ENCODE data around the gene PPP2R2B. TPM values are rescaled to one million over a fixed set of nuclear protein-coding genes. Genes with fewer than 3 reads are reported as not detected.
A peak's percentile ranks its signal among the peaks of the same experiment; 100 is the strongest.
"Not testable (repeated sequence)": the region's sequence is repeated elsewhere in the genome, so short reads cannot be mapped to it uniquely, and the experiment has no call there.

PPP2R2B gene
- total RNA-seq, 1 donor from 2014 or later: 0.25 TPM

DNA sequence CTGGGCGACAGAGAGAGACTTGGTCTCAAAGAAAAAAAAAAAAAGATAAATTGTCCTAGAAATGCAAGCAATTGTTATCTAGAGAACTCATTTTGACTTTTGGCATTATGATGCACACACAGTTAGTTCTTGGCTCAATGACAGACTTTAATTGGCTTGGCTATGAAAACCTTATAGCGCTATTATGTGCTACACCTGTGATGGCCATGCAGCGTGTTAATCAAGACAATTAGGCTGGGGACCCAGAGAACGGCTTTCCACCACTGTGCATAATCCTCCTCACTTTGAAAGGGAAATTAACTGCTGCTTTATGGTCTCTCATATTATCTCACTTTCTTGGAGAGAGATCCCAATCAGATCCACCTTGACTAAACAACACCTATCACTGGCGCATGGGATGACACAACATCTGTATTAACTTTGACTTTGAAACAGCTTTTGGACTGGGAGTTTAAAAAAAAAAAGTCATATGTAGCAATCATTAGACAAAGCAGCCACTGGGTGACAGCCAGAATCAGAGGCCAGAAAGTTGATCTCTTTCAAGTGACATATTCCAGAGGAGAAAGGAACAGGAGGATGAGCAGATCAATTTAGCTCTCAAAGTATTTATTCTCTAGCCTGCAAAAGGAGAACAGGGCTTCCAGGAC lies 132.5 kb downstream of the PPP2R2B start:
- DNase-seq (ENCODE audit: low read depth): no peak

DNA sequence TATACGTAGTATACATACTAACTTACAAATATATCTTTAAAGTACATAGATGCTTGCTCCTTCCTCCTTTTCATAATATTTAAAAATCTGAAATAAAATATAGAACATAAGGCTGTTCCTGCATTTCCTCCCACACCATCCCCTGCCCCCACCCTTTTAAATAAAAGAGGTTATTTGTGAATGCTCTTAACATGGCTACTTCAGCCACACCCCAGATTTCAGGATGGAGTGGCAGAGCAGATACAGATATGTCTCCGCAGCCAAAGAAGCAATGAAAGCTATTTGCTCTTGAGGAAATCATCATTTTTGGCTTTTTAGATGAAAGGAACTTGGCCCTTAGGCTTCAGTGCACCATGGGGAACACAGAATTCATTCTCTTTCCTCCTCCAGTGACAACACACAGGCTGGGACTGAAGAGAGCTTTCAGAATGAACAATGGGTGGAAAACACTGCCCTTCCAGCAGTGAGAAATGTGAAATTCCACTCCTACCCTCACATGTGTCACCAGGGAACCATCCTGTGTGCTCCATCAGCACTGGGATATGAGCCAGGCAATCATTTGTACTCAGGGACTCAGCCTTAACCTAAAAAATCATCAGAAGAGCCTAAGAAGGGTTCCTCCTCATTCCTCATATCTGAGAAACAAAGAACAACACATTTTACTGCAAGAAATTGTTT lies 134.3 kb downstream of the PPP2R2B start:
- peak; percentile 27 for DNase-seq (ENCODE audit: low read depth)

DNA sequence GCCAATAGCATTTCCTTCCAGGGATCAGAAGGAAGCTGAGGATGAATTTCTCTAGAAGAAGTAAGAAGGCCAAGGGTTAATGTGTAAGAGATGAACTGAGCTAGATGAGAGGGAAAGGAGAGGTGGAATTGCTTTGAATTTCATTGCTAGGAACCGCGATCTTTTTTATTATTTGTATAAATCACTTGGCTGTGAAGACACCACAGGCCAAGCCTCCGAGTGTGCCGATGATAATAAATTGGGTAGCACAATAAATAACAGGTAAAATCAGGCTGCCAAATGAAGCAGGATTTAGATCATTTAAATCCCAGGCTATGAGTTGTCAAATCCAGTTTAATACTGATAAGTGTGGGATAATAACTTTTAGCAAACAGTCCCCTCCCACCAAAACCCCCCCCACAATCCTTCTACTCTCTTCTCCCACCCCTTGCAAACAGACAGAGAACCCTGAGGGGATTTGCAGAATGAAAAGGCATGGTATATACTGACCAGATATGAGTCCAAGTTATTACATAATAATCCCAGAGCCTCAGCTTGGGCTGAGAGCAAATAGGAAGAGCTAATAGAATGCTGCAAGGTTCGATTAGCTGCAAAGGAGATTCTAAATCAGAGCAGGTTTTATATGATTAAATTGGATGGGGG lies 143.5 kb downstream of the PPP2R2B start:
- no peak for DNase-seq (ENCODE audit: low read depth)

DNA sequence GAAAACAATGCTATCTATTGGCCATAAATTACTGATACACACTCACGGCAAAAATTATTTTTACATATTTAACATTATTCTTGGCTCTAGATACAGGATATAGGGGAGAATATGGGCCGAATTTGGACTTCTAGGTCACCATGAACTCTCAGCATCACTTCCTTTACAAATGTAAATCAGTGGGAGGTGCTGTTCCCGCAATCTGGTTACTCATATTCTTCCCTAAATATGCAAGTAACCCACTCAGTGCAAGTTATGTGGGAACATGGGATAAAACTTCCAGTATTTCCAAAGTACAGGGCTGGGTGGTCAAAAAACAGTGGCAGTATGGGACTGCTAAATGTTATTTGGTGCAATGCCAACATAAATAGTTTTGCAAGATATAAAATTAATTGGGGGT lies 145.6 kb downstream of the PPP2R2B start:
- DNase-seq (ENCODE audit: low read depth): peak; percentile 15

DNA sequence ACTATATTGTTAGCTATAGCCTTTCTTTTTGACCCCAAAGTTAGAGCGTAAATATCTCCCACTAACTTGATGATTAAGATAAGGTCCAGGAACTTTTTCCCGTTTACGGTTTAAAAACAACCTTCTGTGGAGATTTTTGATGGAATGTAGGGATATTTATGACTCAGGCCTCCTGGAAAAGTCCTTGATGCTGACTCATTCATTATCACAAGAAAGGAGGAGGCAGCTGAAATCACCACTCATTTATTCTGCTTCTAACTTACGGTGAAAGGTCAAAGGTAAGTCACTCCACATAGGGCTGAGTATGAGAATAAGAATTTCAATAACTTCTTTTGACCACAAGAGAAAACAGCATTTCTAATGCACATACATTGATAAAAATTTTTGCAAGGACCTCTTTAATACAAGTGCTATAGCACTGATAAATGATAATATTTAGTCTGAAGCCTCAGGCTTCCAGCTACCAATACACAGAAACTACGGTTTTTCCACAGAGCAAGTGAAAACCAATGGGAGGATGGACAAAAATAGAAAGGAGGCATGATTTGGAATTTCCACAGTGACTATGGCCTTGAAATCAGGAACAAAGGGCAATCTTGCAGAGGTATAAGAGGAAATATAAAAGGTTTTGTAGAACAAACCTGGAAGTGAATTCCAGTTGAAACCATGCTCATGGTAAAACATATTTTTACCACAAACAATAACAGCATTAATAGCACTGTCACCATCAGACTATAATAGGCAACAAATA lies 146.5 kb downstream of the PPP2R2B start:
- peak; percentile 98 for DNase-seq (ENCODE audit: low read depth)

DNA sequence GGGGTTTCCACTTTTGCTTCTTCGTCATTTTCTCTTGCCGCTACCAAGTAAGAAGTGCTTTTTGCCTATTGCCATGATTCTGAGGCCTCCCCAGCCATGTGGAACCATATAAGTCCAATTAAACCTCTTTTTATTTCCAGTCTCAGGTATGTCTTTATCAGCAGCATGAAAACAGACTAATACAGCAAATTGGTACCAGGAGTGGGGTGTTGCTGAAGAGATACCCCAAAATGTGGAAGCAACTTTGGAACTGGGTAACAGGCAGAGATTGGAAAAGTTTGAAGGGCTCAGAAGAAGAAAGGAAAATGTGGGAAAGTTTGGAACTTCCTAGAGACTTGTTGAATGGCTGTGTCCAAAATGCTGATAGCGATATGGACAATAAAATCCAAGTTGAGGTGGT lies 149.8 kb downstream of the PPP2R2B start:
- DNase-seq (ENCODE audit: low read depth): not testable (repeated sequence)

DNA sequence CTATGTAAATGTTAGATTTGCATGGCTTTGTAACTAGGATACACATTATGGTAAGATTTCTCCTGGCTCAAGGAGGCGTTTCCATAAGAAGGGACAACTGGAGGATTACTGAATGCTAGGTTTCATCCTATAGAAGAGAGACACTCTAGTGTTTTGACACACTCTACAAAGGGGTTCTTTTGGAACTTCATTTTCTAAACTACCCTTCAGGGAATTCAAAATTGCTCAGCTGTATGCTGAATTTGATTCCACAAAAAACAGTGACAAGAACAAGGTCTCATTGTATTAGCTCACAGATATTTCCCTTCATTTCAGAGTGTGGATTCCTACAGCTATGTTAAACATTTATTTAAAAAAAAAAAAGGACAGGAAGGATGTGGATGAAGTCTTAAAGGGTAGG lies 151.7 kb downstream of the PPP2R2B start:
- DNase-seq (ENCODE audit: low read depth): no peak

DNA sequence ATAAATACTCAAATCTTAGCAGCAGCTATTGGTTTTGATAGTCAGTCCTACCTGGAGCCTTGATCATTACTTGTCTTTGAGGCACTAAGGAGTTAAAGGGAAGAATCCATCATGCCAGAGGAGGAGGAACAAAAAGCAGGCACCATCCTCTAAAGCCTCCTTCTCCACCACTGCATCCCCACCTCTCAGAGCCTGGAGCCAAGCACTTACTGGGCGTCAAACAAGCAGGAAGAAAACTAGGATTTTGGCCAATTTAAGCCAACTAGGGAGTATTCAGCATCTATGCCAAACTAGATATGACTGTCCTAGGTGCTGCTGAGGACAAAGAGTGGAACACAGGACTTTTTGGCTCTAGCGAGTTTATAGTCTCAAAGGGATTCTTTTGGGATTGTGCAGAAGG lies 152.5 kb downstream of the PPP2R2B start:
- DNase-seq (ENCODE audit: low read depth): no peak

DNA sequence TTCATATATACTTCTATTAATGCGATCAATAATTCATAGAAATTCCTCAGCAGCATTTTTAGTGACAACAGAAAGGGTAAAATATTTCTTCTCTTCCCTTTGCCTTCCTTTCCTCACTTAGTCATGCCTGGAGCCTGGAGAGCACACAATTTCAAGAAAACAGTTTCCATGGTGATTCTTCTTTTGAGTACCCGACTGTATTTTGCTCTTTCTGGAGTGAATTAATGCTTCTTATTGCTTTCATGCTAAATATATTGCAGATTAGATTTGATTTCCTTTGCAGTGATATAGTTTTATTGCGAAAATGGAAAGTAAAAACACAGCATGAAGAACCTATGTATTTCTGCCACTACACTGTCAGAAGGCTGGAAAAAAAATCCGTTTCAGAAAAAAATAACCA lies 153.5 kb downstream of the PPP2R2B start:
- no peak for DNase-seq (ENCODE audit: low read depth)

DNA sequence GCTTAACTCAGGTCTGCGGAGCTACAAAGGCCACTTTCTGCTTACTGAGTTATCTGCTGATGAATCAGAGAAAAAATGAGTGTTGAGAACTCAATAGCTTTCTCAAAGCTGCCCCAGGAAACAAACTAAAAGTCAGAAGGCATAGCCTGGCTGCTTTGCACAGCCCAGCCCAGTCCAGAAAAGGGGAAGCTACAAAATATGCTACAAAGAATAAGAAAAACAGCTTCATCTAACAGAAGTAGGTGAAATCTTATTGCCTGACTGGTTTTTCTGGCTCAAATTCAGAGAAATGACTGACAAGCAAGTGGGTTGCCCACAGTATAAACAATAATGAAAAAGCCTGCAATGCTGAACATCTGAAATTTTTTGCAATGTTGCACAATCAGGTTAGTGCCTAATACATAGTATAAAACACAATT lies 156.2 kb downstream of the PPP2R2B start:
- peak; percentile 32 for DNase-seq (ENCODE audit: low read depth)

DNA sequence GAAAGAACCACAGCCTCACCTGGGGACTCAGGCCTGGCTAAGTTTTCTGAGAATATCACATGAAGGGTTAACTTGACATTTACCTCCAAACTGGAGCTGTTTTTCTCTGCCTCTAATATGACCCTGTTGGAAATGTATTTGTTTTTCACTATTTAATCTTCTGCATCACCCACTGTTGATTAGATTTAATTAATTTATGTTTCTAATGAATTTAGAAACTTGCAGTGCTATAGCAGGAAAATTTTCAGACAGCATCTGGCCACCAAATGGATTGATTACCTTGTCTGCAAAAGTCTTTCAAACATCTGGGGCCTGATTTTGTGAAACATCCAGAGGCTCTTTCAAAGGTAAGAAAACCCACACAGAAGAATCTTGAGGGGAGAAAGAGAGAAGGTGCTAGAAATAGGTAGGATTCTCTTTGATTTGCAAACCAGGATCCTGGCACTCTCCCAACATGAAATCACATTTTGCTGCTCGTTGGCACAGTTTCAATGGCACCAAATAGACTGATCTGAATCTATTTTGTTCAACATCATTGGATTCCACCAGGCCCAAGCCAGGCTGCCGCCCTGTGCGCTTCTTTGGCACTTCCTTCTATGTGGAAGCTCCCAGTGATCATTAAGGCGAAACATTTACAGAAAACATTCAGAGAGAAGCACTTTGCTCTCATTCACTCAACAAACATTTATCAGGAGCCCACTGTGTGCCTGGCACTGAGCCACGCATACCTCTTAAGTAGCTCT lies 157.3 kb downstream of the PPP2R2B start:
- DNase-seq (ENCODE audit: low read depth): peak; percentile 15

DNA sequence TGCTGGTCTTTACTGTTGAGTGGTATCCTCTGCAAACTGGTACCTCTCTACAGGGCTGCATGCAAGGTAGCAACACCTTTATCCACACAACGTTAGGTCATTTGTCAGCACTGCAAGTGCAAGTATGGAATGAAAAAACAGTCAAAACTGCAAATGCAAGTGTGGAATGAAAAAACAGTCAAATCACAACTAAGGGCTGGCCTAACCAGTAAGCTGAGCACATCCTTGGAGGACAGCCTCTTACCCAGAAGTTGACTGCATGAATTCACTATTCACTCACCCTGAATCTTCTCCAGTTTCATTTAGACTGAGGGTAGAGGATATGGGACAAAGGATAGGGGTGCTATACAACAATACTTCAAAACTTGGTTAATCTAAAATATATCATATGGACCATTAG lies 158.4 kb downstream of the PPP2R2B start:
- no peak for DNase-seq (ENCODE audit: low read depth)

DNA sequence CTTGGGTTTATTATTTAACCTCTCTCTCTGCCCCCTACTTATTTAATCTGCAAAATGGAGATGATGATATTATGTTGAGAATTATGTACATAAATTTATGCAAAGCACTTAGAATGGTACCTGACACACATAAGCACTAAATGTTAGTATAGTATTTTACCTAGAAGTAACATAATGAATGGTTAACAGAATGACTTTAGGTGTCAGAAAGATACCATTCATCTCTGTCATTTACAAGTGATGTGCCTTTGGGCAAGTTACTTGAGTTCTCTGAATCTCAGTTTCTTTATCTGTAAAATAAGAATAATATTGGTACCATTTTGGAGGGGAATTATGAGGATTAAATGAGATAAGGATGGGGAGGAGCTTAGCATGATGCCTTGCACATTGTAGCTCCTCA lies 159.4 kb downstream of the PPP2R2B start:
- DNase-seq (ENCODE audit: low read depth): no peak

DNA sequence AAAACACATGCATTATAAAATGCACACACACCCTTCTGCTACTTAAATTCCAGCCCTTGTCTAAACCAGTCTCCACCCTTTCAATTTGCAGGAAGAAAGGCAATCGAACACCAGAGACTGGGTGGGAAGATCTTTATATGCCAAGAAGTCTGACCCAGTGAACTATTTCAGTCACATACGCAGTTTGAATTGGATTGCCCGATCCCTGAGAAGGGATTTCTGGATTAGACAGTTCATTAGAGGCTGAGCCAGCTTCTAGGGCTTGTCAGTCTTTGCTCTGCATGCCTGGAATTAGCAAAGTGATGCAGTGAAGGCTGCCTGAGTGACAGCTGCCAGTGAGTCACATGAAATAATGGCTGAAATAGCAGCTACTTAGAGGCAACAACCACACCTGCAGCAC lies 159.9 kb downstream of the PPP2R2B start:
- no peak for DNase-seq (ENCODE audit: low read depth)

DNA sequence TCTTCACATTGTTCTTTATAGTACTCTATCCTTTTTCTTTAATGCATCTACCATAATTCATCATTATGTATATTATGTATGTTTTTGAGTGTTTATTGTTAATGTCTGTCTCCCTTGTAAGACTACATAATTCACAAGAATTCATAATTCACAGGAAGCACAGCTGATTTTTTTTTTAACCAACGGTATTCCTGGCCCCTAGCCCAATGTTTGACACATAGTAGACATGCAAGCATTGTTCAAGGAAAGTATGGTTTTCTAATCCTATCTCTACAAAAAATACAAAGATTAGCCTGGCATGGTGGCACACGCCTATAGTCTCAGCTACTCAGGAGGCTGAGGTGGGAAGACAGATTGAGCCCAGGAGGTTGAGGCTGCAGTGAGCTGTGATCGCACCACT lies 160.6 kb downstream of the PPP2R2B start:
- DNase-seq (ENCODE audit: low read depth): no peak

DNA sequence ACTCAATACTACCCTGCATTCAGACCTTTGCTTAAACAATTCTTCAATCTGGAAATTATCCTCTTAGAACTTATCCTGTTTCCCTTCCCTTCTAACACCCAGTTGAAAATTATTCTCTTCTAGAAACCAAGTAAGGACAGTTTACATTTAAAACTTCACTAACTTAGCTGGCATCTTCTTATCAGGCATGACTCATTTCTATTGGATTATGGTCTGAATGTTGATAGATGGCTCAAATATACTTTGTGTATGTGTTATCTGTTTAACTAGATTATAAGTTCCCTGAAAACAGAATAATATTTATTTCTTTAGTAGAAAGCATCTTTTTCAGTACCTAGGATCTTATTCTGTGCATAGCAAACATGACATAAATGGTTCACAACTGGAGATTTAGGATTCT lies 161.9 kb downstream of the PPP2R2B start:
- DNase-seq (ENCODE audit: low read depth): no peak

DNA sequence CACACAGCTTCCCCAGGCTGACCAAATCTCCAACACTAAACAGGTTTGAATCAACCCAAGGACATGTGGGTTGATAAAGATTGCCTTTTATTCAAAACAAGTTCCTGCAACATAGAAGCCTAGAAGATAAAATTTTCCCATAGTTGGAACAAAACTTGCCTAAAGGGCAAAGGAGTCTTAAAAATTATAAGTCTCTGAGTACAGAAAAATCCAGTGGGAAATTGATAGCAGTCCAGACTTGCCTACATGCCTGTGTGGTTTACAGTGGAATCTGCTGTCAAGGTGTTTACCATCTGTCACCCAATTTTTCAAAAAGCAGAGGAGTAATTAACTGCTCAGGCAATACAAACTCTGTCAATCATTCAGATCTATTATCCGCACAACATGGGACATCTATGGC lies 168.2 kb downstream of the PPP2R2B start:
- no peak for DNase-seq (ENCODE audit: low read depth)

DNA sequence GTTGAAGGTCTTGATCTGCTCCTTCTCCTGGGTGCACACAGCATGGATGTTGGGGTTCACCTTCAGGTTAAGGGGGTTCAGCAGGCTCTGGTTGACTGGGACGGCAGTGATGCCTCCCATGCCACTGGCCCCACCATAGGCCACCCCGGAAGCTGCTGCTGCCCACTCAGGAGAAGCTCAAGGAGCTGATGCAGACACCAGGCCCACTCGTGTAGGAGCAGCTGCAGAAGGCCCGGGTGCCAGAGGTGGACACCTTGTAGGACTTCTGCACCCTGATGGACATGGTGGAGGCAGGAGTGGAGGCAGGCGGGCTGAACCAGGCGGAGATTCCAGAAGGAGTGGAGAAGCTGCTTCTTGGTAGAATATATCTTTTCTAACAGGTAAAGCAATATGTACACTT lies 171.2 kb downstream of the PPP2R2B start:
- no peak for DNase-seq (ENCODE audit: low read depth)

DNA sequence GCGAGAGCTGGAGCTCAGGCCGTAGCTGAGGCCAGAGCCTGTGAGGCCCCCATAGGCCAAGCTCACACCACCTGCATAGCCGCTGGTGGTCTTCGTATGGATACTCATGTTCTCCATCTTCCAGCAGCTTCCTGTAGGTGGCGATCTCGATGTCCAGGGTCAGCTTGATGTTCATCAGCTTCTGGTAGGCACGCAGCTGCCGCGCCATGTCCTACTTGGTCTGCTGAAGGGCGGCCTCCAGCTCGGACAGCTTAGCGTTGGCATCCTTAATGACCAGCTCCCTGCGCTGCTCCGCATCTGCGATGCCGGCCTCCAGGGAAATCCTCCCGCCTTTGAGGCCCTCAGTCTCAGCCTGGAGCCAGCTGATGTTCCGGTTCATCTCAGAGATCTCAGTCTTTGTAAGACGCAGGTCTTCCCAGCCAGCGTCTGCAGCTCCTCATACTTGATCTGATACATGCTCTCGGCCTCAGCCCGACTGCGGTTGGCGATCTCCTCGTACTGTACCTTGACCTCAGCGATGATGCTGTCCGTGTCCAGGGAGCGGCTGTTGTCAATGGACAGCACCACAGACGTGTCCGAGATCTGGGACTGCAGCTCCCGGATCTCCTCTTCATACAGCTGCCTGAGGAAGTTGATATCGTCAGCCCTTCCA lies 172.1 kb downstream of the PPP2R2B start:
- DNase-seq (ENCODE audit: low read depth): no peak

DNA sequence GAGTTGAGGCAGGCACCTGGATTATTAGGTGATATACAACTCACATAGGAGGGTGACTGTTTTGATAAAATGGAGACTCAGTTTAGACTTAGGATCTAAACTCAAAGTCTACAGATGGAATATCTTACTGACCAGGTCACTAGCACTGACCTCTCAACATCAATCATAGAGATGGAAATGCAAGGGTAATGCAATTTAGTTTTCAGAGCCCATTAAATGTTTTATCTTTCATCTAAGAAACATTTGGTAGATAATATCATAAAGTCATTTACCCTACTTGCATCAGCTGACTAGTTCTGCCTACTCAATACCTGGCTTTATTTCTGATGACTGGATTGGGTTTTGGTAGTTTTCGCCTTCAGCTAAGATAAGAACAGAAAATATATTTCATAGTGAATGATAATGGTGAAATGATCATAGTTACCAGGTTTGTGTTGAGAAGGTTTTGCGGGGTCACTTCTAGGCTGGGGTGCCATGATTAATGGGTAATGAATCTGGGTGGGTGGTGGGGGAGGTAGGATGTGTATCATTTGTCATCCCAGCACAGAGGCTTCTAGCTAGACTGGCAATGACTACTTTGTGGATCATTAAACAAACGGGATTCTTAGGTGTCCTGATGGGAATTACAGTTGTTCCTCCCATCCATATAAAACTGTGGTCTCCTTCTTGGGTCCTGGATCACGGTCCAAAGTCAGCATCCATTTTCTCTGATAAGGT lies 173.4 kb downstream of the PPP2R2B start:
- DNase-seq (ENCODE audit: low read depth): peak; percentile 2

DNA sequence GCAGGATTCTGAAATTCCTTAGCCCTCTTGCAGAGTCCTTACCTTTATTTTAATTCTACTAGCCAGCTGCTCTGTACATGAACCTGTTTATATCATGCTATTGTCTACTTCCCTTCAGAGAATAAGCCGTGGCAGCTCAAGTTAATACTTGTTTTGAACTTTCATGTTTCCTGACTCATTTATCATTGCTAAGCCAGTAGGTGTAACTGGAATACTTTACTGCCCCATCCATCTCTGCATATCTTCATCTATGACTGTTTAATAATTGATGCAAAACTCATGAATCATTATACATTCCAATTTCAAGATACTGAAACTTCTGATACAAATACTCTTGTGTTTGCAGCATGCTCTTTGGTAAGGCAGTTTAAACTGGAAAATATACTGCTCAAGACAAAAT lies 174.7 kb downstream of the PPP2R2B start:
- peak; percentile 33 for DNase-seq (ENCODE audit: low read depth)
